ENCODE results near the gene DENND11. TPM values are rescaled to one million over a fixed set of nuclear protein-coding genes. Genes with fewer than 3 reads are reported as not detected.
"Not testable (repeated sequence)": the region's sequence is repeated elsewhere in the genome, so short reads cannot be mapped to it uniquely, and the experiment has no call there.

Gene DENND11
- polyA plus RNA-seq, 1 of the 3 experiments (the other 2 are of a cell fraction) = 5.5 TPM

GRCh38 chr7:141691540-141691939 lies 10.4 kb downstream of the DENND11 start:
- Histone ChIP-seq H3K79me2 (ENCODE audit: insufficient read depth) (peaks cover 88% of the 10 kb centered on the region), H3K4me1 (ENCODE audit: control insufficient read depth in 1 of 2, insufficient read depth in 2 of 2, low read depth in 1 of 2, low read length in 1 of 2) (peaks cover 2 to 4% of the 10 kb centered on the region in 2 experiments; a peak in 2 of 4 replicates), H4K20me1 (ENCODE audit: insufficient read depth) (peaks cover 11% of the 10 kb centered on the region; the same call in 1 of the 2 replicates), H2AFZ (ENCODE audit: low read depth) (no peak overlapping the region), H3K27me3 (ENCODE audit: insufficient read depth) (no peaks in the 10 kb centered on the region), H3K27ac (ENCODE audit: low read depth in 2 of 2, low read length in 1 of 2) (no peak overlapping the region), H3K9ac (no peak overlapping the region), H3K4me3 (ENCODE audit: low read depth in 2 of 2, low read length in 1 of 2) (no peak overlapping the region), H3K4me2 (no peak overlapping the region), H3K9me2 (no peaks in the 10 kb centered on the region), H3F3A (replicated peaks; ENCODE audit: insufficient read depth) (no peaks in the 10 kb centered on the region), H3K9me3 (no peaks in the 10 kb centered on the region), H3K36me3 (replicated peaks in 1 of 2; ENCODE audit: control insufficient read depth in 1 of 2, insufficient read depth in 2 of 2, low read length in 1 of 2) (no peaks in the 10 kb centered on the region)
- TF ChIP-seq SMC3 (IDR thresholded peaks at IDR 0.05; ENCODE audit: low read depth, low read length) = no peak
- TF ChIP-seq FOSL2 (IDR thresholded peaks at IDR 0.05; ENCODE audit: borderline replicate concordance, low read depth) = no peak
- TF ChIP-seq ELF1 (IDR thresholded peaks at IDR 0.05) = no peak
- no peak for TF ChIP-seq SIN3A (IDR thresholded peaks at IDR 0.05; ENCODE audit: borderline replicate concordance, low read depth, low read length)
- TF ChIP-seq TCF12 (IDR thresholded peaks at IDR 0.05) = no peak
- TF ChIP-seq NFIC (IDR thresholded peaks at IDR 0.05; ENCODE audit: borderline replicate concordance) = no peak
- TF ChIP-seq ZBTB33 (IDR thresholded peaks at IDR 0.05; ENCODE audit: borderline replicate concordance, low read depth) = no peak
- TF ChIP-seq EZH2phosphoT487 (IDR thresholded peaks at IDR 0.05; ENCODE audit: borderline replicate concordance, low read depth) = no peak
- no peak for TF ChIP-seq RFX5 (IDR thresholded peaks at IDR 0.05; ENCODE audit: low read length)
- no peak for TF ChIP-seq MXI1 (IDR thresholded peaks at IDR 0.05; ENCODE audit: low read depth, low read length)
- TF ChIP-seq GATA2 (CRISPR knock-in tag; IDR thresholded peaks at IDR 0.05) = no peak
- TF ChIP-seq CHD2 (IDR thresholded peaks at IDR 0.05; ENCODE audit: low read length, partially characterized antibody) = no peak
- no peak for TF ChIP-seq TAF1 (IDR thresholded peaks at IDR 0.05; ENCODE audit: borderline replicate concordance, low read depth, low read length)
- TF ChIP-seq USF2 (IDR thresholded peaks at IDR 0.05; ENCODE audit: borderline replicate concordance, low read depth, low read length) = no peak
- TF ChIP-seq TEAD4 (IDR thresholded peaks at IDR 0.05; ENCODE audit: borderline replicate concordance, insufficient read depth) = no peak
- TF ChIP-seq RAD21 (IDR thresholded peaks at IDR 0.05; ENCODE audit: low read length) = no peak
- TF ChIP-seq JUND (IDR thresholded peaks at IDR 0.05) = no peak
- no peak for TF ChIP-seq RCOR1 (IDR thresholded peaks at IDR 0.05; ENCODE audit: low read length)
- TF ChIP-seq USF1 (IDR thresholded peaks at IDR 0.05; ENCODE audit: borderline replicate concordance, low read depth) = no peak
- no peak for TF ChIP-seq EP300 (IDR thresholded peaks at IDR 0.05; ENCODE audit: borderline replicate concordance in 1 of 2, low read depth in 1 of 2, low read length in 1 of 2)
- DNase-seq = no peak
- 95% methylated on average over 3 of the region's 3 CpGs for WGBS (ENCODE audit: low lambda C conversion rate)
- POLR2A ChIA-PET = no interaction called here
- CTCF ChIA-PET = interaction anchor here (1.0 to 1.3 kb wide), 2 partner anchors 17 to 46 kb away, joined by 3 to 5 read pairs; partner anchors contain the start of gene SSBP1

DNA sequence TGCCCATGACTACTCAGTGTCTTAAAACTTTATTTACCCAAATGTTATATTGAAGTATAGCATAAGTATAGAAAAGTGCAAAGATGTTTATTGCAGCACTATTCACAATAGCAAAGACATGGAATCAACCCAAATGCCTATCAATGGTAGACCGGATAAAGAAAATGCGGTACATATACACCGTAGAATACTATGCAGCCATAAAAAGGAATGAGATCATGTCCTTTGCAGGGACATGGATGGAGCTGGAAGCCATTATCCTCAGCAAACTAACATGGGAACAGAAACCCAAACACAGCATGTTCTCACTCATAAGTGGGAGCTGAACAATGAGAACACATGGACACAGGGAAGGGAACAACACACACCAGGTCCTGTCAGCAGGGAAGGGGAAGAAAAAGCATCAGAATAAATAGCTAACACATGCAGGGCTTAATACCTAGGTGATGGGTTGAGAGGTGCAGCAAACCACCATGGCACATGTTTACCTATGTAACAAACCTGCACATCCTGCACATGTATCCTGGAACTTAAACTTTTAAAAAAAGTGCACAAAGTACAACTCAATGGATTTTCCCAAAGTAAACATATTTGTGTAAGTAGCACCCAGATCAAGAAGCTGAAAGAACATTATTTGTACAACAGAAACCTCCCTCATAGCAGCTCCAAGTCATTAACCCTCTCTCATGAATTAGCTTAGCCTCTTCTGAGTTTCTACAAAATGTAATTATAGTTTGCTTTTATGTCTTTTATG lies 12.7 kb downstream of the DENND11 start:
- not testable (repeated sequence) for H3K4me3 ChIP-seq (ENCODE audit: low read depth in 2 of 2, low read length in 1 of 2); H3K27me3 ChIP-seq (ENCODE audit: insufficient read depth); H3K9me3 ChIP-seq; H3K4me2 ChIP-seq; H2AFZ ChIP-seq (ENCODE audit: low read depth); H3K9ac ChIP-seq; H4K20me1 ChIP-seq (ENCODE audit: insufficient read depth); H3K27ac ChIP-seq (ENCODE audit: low read depth in 2 of 2, low read length in 1 of 2); DNase-seq; H3F3A ChIP-seq (replicated peaks; ENCODE audit: insufficient read depth); H3K9me2 ChIP-seq; H3K4me1 ChIP-seq (ENCODE audit: control insufficient read depth in 1 of 2, insufficient read depth in 2 of 2, low read depth in 1 of 2, low read length in 1 of 2)
- ChIA-PET POLR2A (interaction anchor here (0.7 kb wide), 1 partner anchor 111 kb away, joined by 3 read pairs; no protein-coding TSS in a partner anchor), CTCF (interaction anchor here (0.8 to 3.0 kb wide), 8 partner anchors 9 to 97 kb away, joined by 3 to 20 read pairs (median 4); partner anchors contain the start of genes DENND11 and SSBP1)
- WGBS (ENCODE audit: low lambda C conversion rate) = 94% methylated on average over 3 of the region's 3 CpGs
- peaks cover 9 to 19% of the 10 kb centered on the region in 2 experiments for H3K36me3 ChIP-seq (replicated peaks in 1 of 2; ENCODE audit: control insufficient read depth in 1 of 2, insufficient read depth in 2 of 2, low read length in 1 of 2)
- peaks cover 65% of the 10 kb centered on the region for H3K79me2 ChIP-seq (ENCODE audit: insufficient read depth)

All from SK-N-SH (cell line).